Panc1 (cell line): Measurements from ENCODE around the gene OMP.

Experiments
- POLR2AphosphoS5 ChIP-seq: IDR thresholded peaks from 2 replicates; pipeline ENCODE4 v1.6.1; 2012; ENCODE audit warnings: mild to moderate bottlenecking, low read depth, low read length, moderate library complexity
- SIN3A ChIP-seq: IDR thresholded peaks from 2 replicates; pipeline ENCODE4 v1.6.1; 2012; ENCODE audit warnings: low read depth, mild to moderate bottlenecking, low read length, moderate library complexity, borderline replicate concordance; ENCODE audit not compliant: insufficient read depth
- TCF7L2 ChIP-seq: IDR thresholded peaks from 2 replicates; pipeline ENCODE4 v1.6.1; 2011; ENCODE audit warnings: mild to moderate bottlenecking, low read depth, low read length, inconsistent platforms
- TF ChIP-seq, protein P1 (sequence below): fragments of 450-650 bp; IDR thresholded peaks from 2 replicates; pipeline ENCODE4 v1.5.1; 2017; ENCODE audit warnings: mild to moderate bottlenecking
- TF ChIP-seq, protein P2 (sequence below), 2 experiments: IDR thresholded peaks; 2 replicates each; pipeline ENCODE4 v1.6.1; 2011 to 2012; ENCODE audit warnings: low read depth in 2 of 2, control low read depth in 1 of 2, low read length in 1 of 2, mild to moderate bottlenecking in 1 of 2, moderate library complexity in 1 of 2; ENCODE audit not compliant: insufficient read depth in 1 of 2

DNA sequence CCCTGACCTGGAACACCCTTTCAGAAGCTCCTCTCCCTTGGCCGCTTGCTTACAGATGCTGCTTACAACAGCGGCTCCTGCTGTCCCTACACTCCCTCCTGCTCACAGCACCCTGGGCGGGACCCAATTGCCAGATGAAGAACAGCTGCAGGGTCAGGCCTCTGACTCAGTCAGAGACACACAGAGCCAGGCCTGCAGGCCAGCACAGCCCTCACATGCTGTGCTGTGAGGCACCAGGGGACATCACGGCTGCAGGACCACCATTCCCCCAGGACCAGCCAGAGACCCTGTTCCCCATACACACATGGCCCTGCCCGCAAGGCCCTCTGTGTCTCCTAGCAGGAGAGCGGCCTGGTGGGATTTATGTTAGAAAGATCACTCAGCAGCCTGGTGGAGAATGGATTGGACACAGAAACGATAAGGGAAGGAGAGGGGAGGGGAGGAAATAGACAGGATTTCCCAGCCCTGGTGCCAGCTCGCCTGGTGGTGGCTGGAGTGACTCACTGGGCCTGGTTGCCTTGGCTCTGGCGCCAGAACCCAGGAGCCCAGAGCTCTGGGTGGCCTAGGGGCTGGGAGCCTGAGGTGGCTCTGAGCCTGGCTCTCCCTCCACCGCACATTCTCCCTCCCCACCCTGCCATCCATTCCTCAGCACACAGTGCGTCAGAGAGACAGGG lies 29.2 kb upstream of the OMP start:
- no peak for TF ChIP-seq TCF7L2
- TF ChIP-seq, protein P1, sequence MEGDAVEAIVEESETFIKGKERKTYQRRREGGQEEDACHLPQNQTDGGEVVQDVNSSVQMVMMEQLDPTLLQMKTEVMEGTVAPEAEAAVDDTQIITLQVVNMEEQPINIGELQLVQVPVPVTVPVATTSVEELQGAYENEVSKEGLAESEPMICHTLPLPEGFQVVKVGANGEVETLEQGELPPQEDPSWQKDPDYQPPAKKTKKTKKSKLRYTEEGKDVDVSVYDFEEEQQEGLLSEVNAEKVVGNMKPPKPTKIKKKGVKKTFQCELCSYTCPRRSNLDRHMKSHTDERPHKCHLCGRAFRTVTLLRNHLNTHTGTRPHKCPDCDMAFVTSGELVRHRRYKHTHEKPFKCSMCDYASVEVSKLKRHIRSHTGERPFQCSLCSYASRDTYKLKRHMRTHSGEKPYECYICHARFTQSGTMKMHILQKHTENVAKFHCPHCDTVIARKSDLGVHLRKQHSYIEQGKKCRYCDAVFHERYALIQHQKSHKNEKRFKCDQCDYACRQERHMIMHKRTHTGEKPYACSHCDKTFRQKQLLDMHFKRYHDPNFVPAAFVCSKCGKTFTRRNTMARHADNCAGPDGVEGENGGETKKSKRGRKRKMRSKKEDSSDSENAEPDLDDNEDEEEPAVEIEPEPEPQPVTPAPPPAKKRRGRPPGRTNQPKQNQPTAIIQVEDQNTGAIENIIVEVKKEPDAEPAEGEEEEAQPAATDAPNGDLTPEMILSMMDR = no peak
- TF ChIP-seq, protein P2, sequence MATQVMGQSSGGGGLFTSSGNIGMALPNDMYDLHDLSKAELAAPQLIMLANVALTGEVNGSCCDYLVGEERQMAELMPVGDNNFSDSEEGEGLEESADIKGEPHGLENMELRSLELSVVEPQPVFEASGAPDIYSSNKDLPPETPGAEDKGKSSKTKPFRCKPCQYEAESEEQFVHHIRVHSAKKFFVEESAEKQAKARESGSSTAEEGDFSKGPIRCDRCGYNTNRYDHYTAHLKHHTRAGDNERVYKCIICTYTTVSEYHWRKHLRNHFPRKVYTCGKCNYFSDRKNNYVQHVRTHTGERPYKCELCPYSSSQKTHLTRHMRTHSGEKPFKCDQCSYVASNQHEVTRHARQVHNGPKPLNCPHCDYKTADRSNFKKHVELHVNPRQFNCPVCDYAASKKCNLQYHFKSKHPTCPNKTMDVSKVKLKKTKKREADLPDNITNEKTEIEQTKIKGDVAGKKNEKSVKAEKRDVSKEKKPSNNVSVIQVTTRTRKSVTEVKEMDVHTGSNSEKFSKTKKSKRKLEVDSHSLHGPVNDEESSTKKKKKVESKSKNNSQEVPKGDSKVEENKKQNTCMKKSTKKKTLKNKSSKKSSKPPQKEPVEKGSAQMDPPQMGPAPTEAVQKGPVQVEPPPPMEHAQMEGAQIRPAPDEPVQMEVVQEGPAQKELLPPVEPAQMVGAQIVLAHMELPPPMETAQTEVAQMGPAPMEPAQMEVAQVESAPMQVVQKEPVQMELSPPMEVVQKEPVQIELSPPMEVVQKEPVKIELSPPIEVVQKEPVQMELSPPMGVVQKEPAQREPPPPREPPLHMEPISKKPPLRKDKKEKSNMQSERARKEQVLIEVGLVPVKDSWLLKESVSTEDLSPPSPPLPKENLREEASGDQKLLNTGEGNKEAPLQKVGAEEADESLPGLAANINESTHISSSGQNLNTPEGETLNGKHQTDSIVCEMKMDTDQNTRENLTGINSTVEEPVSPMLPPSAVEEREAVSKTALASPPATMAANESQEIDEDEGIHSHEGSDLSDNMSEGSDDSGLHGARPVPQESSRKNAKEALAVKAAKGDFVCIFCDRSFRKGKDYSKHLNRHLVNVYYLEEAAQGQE (IDR thresholded peaks at IDR 0.05; ENCODE audit: insufficient read depth in 1 of 2, low read depth in 2 of 2, low read length in 1 of 2) = no peak
- TF ChIP-seq POLR2AphosphoS5 = no peak
- no peak for TF ChIP-seq SIN3A
